Left ventricle myocardium inferior (tissue), 1 donor: ENCODE measurements around the gene KRTAP5-6. TPM values are rescaled to one million over a fixed set of nuclear protein-coding genes. Genes with fewer than 3 reads are reported as not detected.
"Not testable (repeated sequence)": the region's sequence is repeated elsewhere in the genome, so short reads cannot be mapped to it uniquely, and the experiment has no call there.

Experiments
- DNase-seq: peaks from one replicate; pipeline ENCODE4 v3.0.0-alpha.2; 2020
- H3K27ac ChIP-seq: fragments of 200-600 bp; replicated peaks from 2 replicates; pipeline ENCODE4 v1.8.0; 2021
- H3K27me3 ChIP-seq: fragments of 200-600 bp; 2 replicates; pipeline ENCODE4 v1.8.0; 2021; ENCODE audit warnings: low read depth
- H3K36me3 ChIP-seq: fragments of 200-600 bp; 2 replicates; pipeline ENCODE4 v1.8.0; 2021
- H3K4me1 ChIP-seq: fragments of 200-600 bp; 2 replicates; pipeline ENCODE4 v1.8.0; 2021
- H3K4me3 ChIP-seq: fragments of 200-600 bp; 2 replicates; pipeline ENCODE4 v1.8.0; 2021; ENCODE audit warnings: mild to moderate bottlenecking, moderate library complexity
- H3K9me3 ChIP-seq: fragments of 200-600 bp; replicated peaks from 2 replicates; pipeline ENCODE4 v1.8.0; 2021
- CTCF ChIP-seq: fragments of 200-600 bp; IDR thresholded peaks from 2 replicates; pipeline ENCODE4 v1.8.0; 2021; ENCODE audit warnings: antibody characterized with exemption, mild to moderate bottlenecking, borderline replicate concordance
- intact Hi-C: fragments of 100-400 bp; cut with micrococcal nuclease; formaldehyde crosslinking; loops from one replicate; pipeline ENCODE4 v1.11.0; 2022
- total RNA-seq: library from RNA; stranded (reverse); fragmentation: NEBNext Ultra II Directional; extraction: Animal tissue kit (Norgen Biotek cat#: 25700); gene quantifications from one replicate; pipeline ENCODE4 v1.2.1, GENCODE V29; 2021
- donor health status: DM: no; HTN: yes; CAD: no; lungs with severe emphysema.

The KRTAP5-6 gene
- total RNA-seq, 1 donor from 2014 or later, result not detected

GRCh38 chr11:1676229-1676740 is 20.7 kb upstream of the KRTAP5-6 start:
- Histone ChIP-seq H3K9me3 (no peaks in the 10 kb centered on the region), H3K27me3 (peaks cover 96% of the 10 kb centered on the region), H3K27ac (no peak overlapping the region), H3K4me3 (no peak overlapping the region), H3K4me1 (no peaks in the 10 kb centered on the region), H3K36me3 (no peaks in the 10 kb centered on the region)
- DNase-seq, result no peak
- intact Hi-C loops, result no loop called here
- TF ChIP-seq CTCF, result no peak

GRCh38 chr11:1679881-1680280 is 17.1 kb upstream of the KRTAP5-6 start:
- no peaks in the 10 kb centered on the region for H3K9me3 ChIP-seq
- peaks cover 72% of the 10 kb centered on the region for H3K27me3 ChIP-seq
- H3K27ac ChIP-seq, result no peak overlapping the region
- H3K4me1 ChIP-seq, result no peaks in the 10 kb centered on the region
- no peak for DNase-seq
- no peak overlapping the region for H3K4me3 ChIP-seq
- no peaks in the 10 kb centered on the region for H3K36me3 ChIP-seq
- no peak for TF ChIP-seq CTCF
- intact Hi-C loops, result no loop called here

GRCh38 chr11:1682225-1682905 is 14.6 kb upstream of the KRTAP5-6 start:
- TF ChIP-seq CTCF, result no peak
- Histone ChIP-seq H3K4me1 (no peaks in the 10 kb centered on the region), H3K27ac (no peak overlapping the region), H3K9me3 (no peaks in the 10 kb centered on the region), H3K36me3 (no peaks in the 10 kb centered on the region), H3K4me3 (no peak overlapping the region), H3K27me3 (peaks cover 52% of the 10 kb centered on the region)
- intact Hi-C loops, result no loop called here
- no peak for DNase-seq

- H3K4me1 ChIP-seq, H3K27ac ChIP-seq, H3K36me3 ChIP-seq, H3K9me3 ChIP-seq, H3K4me3 ChIP-seq, intact Hi-C loops, DNase-seq: not testable (repeated sequence)
- H3K27me3 ChIP-seq, result peaks cover 44% of the 10 kb centered on the region
Measured at GRCh38 chr11:1683216-1683615, 13.8 kb upstream of the KRTAP5-6 start.

- H3K27me3 ChIP-seq, result peaks cover 39% of the 10 kb centered on the region
- H3K9me3 ChIP-seq, H3K27ac ChIP-seq, intact Hi-C loops, H3K4me1 ChIP-seq, DNase-seq, H3K4me3 ChIP-seq, H3K36me3 ChIP-seq: not testable (repeated sequence)
Measured at GRCh38 chr11:1683904-1684572, 13.0 kb upstream of the KRTAP5-6 start.

- H3K27me3 ChIP-seq, result peaks cover 38% of the 10 kb centered on the region
- DNase-seq, H3K27ac ChIP-seq, H3K36me3 ChIP-seq, intact Hi-C loops, H3K4me3 ChIP-seq, H3K9me3 ChIP-seq, H3K4me1 ChIP-seq: not testable (repeated sequence)
Measured at GRCh38 chr11:1684886-1685874, 11.8 kb upstream of the KRTAP5-6 start.

GRCh38 chr11:1686220-1686619 is 10.8 kb upstream of the KRTAP5-6 start:
- H3K36me3 ChIP-seq, H3K4me3 ChIP-seq, H3K9me3 ChIP-seq, H3K27ac ChIP-seq, H3K4me1 ChIP-seq, intact Hi-C loops, DNase-seq: not testable (repeated sequence)
- H3K27me3 ChIP-seq, result peaks cover 28% of the 10 kb centered on the region

- H3K9me3 ChIP-seq, intact Hi-C loops, H3K4me3 ChIP-seq, H3K36me3 ChIP-seq, H3K4me1 ChIP-seq, H3K27ac ChIP-seq, DNase-seq: not testable (repeated sequence)
- peaks cover 24% of the 10 kb centered on the region for H3K27me3 ChIP-seq
Measured at GRCh38 chr11:1688336-1688947, 8.6 kb upstream of the KRTAP5-6 start.

GRCh38 chr11:1689250-1690166 is 7.5 kb upstream of the KRTAP5-6 start:
- H3K27me3 ChIP-seq, result peaks cover 24% of the 10 kb centered on the region
- peaks cover 15% of the 10 kb centered on the region for H3K4me1 ChIP-seq
- not testable (repeated sequence) for DNase-seq, H3K4me3 ChIP-seq, H3K36me3 ChIP-seq, H3K9me3 ChIP-seq, H3K27ac ChIP-seq
- intact Hi-C loops, result loop anchor here (10.0 kb wide), 1 partner anchor 465 kb away; no protein-coding TSS in a partner anchor
